GM19043 (cell line): ENCODE results near the gene HHATL.

Experiments used
- ATAC-seq: cut with Tn5 transposase; IDR thresholded peaks from one replicate; pipeline ENCODE4 v1.9.1; 2021; ENCODE audit warnings: low read depth; ENCODE audit not compliant: unreplicated experiment

HHATL gene

DNA sequence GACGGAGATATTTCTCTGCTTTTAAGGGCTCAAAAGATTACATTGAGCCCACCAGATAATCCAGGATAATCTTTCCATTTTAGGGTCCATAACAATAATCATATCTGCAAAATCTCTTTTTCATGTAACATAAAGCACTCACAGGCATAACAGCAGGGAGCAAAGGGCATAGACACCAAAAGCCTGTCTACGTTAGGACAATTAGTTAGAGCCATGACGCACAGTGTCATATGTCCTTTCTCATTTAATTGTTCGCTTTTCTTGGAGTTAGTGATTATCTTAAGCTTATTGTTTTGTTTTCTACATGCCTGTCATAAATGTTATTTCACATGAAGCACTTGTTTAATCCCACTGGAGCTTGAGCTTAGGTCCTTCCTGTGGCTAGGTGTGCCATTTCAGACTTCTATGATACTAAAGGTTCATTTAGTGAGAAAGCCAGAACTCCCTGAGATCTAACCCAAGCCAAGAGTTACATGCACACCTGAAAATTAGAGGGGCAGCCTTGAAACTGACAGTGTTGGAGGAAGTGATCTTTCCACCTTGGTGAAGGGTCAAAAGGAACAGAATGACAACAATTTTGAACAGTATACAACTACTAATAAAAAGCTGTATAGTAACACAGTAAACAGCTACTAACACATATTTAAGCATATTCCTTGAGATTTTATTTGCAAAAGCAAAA lies 11.7 kb upstream of the HHATL start:
- ATAC-seq = no peak

DNA sequence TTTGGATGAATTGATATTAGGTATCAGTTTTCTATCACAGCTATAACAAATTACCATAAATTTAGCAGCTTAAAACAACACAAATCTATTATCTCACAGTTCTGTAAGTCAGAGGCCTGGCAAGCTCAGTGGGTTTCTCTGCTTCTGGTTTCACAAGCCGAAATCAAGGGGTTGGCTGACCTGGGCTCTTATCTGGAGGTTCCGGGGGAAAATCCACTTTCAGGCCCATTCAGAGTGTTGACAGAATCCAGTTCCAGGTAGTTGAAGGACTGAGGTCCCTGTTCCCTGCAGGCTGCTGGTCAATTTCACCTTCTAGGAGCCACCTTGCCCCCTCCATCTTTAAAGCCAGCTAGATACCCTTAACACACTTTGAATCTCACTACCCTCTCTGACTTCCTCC lies 11.1 kb upstream of the HHATL start:
- ATAC-seq = no peak

DNA sequence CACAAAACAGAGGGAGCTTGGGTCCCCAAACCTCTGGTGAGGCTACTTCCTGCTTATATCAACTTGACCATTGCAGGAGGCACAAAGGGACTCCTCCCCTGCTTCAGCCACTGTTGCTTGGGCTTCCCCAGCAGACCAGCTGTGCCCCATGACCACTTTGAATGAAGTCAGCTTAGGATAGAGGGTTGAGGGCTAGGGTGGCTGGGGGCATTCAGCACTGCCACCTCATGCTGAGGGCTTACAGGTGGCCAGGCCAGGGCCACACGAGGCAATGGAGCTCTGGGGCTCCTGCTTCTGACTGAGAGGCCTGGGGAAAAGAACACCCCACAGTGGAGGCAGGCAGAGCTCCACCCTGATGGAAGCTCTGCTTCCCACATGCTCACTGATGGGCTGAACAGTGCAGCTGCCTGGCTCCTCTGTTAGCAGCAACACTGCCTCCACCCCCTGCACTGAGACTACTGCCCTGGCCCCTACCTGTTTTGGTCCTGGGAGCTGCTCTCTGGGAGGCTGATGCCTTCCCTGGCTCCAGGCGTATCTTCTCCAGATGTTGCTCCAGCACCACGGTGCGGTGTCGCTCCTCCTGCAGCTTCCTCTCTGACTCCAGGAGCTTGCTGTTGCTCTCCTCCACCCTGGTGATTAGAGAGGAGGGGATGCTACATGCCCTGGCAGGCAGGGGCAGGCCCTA lies 10.2 kb upstream of the HHATL start:
- no peak for ATAC-seq

DNA sequence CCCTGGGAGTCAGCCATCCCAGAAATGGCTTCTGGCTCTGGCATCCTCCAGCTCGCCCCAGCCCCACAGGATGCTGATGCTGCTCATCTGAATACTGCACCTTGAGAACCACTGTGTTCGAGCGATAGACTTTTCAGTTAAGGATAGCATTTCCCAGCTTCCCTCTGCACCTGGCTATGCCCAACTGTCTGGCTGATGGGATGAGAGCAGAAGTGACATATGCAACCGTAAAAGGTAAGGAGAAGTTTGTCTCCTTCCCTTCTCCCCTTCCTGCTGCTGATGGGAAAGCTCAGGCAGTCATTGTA lies 9.7 kb upstream of the HHATL start:
- ATAC-seq = no peak

DNA sequence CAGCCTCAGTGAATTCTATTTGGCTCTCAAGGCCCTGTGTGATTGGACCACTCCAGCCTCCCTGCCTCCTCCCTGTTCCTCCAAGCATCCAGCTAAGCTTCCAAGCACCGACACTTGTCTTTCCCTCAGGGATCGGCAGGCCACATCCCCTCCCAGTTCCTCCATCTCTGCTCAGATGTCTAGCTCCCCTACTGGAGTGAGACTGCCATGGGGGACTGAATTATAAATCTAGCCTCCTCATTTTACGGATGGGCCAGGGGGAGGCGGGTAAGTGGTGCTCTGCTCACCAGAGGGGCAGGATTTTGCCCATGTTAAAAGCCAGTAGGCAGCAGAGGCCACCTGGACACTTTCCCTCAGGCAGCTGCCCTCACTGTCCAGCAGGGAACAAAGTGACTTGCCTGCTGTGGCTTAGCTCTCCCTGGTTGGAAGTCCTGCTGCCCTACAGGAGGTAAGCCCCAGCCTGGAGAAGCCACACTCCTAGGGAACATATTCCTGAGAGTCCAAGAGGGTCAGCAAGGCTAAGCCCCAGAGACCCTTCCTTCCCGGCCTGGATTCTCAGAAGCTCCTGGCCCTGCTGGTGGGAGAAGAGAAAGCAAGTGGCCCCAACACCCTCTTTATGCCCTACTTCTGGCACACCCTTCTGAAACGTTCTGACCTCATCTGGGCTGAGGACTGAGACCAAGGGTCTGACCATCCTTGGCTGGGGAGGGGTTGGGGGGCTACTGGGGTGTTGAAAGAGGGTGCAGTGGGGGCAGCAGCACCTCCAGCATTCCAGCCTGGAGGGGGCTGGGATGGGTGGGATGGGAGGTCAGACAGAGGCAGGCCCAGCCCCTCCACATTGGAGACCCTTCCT lies 9.1 kb upstream of the HHATL start:
- no peak for ATAC-seq

DNA sequence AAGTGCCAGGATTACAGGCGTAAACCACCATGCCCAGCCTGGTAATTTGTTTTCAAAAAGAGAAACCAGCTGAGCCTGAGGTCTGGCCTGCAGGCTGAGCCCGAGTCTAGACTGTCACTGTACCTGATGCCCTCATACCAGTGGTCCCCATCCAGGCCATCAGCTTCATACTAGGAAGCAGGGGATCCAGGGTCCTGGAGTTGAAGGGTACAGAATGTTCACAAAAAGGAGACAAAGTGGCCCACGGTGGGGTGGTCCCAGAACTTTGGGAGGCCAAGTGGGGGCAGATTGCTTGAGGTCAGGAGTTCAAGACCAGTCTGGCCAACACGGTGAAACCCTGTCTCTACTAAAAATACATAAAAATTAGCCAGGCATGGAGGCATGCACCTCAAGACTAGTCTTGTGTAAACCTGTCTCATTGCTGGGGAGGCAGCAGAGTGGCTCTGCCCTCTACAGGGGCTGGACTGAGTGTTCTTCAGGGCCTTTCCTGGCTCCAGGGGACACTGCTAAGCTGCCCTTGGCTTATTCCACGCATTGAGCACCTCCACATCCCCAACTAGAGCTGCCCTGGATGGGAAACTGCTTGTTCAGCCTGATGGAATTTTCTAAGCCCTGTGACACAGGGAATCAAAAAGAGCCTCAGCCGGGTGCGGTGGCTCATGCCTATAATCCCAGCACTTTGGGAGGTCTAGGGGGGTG lies 7.9 kb upstream of the HHATL start:
- ATAC-seq = no peak

DNA sequence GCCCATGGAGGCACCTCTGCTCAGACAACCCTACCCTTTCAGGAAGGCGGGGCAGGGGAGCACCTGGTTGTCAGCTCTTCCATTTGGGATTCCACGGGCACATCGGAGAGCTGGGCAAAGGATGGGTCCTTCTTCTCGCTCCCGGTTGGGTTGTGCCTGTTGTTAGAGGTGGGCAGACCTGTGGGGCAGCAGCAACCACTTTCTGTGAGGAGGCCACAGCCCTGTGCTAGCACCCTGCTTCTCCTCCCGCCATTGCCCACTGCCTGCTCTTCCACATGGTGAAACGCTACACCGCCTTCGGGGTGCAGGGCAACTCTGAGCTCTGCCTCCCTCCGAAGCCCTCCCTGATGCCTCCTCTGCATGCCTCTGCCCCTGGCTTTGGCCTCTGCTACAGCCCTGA lies 7.0 kb upstream of the HHATL start:
- no peak for ATAC-seq

DNA sequence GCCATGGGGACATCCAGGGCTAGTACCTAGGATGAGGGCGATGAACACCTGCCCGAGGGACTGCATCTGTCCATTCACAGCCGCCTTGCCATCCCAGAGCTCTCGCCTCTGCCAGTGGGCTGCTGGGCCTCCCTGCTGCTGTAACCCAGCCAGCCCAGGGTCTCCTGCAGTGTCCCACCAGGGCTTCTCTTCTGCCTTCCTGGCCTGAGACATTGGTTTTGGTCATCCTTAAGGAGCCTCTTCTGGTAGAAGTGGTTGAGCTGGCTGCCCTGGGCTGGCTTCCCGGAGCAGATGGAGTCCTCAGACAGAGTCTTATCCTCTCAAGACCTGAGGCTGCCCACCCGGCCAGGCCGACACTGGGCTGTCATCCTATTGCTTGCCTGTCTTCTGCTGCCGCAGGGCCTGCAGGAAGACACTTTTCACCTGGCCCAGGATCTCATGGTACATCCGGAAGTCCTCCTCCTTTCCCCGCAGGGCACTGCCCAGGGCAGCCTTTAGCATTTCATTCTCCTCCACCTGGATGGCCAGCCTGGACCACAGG lies 6.1 kb upstream of the HHATL start:
- ATAC-seq = no peak

DNA sequence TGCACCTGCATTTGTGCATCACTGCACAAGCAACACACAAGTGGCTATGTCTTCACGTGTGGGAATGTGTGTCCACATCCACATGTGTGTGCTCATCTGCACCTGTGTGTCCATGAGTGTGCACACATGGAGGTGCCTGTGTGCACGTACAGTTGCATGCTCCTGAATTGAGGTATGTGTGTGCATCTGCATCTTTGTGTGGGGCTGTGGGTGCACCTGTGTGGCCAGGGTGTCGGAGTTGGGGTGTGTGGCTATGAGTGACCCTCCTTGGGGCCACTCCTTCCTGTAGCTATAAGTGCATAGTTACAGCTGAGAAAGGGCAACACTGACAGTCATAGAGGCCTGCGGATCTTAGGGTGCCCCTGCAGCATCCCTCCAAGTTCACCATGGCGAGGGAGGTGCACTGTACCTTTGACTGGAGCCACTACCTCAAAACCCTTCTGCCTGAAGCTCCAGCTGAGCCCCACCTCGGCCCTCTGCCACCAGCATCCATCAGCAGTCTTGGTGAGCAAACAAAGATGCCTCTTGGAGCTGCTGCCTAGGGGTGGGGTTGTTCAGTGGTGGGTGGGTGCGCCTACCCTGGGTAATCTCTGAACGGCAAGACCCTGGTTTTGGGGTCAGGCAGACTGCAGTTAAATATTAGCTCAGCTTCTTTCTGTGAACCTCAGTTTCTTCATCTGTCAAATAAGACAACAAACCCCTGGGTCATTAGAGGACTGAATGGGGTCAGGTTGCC lies 5.2 kb upstream of the HHATL start:
- no peak for ATAC-seq

DNA sequence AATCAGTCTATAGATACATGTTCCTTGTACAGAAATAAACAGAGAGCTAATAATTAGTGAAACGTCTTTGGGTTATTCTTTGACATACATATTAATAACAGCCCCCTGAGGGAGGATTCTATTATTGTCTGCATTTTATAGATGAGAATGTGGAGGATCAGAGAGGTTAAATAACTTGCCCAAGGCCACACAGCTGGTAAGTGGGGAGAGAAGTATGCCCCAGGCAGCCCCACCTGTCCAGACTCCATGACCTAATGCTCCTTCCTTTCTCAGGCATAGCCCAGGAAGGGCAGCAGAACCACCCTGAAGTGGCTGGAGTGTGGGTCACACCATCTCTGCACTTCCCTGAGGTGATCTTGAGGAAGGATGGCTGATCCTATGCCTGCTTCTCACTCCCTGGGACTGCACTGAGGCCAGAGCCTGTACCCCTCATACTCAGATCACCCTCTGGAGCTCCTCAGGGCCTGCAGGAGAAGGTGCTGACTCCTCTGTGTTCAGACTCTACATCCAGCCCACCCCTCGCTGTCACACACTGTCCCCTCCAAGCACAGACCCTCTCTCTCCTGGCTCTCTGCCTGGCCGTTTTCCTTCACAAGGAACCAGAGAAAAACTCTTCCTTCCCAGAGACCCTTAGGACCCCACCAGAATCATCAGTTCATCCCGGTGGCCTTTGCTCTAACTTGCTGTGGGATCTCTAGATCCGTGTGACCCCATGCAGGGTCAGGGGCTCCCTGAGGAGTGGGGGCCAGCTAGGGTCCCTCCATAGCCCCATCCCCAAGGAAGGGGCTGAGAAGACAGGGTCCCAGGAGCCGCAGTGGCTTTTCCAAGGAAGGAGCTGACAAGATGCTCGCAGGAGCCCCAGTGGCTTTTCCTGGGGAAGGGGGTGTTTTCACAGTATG lies 4.4 kb upstream of the HHATL start:
- ATAC-seq = no peak

DNA sequence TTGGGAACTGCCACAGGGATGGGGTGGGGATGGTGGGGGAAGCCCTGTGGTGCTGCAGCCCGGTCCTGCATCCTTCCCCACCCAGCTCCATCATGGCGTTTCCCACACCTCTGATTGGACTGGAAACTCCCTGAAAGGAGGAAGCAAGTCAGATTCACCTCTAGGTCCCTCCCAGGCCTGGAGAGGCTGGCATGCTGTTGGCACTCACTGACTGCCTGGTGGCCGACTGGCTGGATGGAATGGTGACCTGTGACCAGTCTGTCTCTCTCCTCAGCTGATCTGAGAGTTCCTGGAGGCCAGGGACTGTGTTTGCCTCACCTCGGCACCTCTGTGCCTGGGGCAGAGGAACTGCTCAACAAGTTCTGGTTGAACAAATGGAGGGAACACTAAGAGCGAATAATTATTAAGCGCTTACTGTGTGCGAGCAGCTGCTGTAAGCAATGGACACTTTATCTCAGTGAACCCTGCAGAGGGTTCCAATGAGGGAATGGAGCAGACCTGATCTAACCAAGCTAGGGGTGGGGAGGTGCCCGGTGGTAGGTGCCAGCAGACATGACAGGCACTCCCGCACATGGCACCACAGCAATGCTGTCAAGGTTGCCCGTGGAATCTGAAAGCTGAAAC lies 3.5 kb upstream of the HHATL start:
- no peak for ATAC-seq

DNA sequence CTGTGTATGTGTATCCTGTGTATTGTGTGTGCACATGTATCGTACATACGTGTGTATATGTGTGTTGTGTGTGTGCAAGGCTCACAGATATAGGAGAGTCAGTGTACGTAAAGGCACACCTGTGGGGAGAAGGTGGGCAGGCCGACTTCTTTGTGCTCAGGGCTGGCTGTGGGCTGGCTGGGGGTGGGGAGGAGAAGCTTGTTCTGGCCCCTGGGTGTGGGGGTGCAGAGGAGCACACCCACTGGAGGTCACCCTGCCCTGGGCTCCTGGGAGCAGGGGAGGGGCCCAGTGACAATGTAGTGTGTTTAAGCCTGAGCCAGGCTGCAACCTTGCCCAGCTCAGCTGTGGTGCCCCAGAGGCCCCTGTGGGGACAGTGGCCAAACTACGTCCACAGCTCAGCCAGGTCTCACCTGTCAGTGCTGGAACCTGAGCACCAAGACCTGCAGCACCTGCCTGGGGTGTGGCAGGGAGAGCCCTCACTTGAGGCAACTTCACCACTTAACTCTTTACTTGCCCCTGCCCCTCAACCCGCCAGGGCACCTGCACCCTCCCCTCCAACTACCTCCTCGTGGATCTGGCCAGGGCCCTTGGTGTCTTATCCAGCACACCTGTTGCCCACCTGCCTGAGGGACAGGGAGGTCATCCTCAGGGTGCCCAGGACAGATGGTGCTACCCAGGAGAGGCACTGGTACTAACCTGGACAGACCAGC lies 2.6 kb upstream of the HHATL start:
- no peak for ATAC-seq

DNA sequence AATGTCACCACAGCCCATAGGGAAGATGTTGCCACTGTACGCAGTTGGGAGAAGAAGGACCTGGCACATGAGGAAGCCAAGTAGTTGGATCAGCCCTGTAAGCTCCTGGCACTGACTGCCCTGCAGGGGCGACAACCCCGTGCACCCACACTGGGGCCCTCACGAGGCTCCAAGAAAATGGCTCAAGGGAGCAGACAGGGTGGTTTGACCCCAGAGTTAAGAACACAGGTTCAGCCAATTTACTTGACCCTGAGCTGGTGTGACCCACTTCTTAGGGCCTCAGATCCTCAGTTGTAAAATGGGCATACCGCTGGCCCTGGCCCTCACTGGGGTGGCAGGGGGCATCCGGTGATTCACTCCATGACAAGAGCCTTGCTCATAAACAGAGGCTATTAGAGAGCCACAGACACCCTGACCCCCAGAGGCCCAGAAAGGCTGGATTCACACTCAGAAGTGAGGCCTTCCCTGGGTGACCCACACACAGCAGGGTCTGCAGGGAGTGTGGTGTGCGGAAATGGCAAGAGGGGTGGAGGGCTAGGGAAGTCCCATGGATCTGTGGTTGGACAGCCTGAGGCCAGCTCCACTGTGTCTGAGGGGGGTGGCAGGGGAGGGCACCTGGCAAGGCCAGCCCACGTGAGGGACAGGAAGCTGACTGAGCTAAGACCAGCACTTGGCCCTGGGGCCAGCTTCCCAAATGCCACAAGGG lies 1.7 kb upstream of the HHATL start:
- no peak for ATAC-seq

DNA sequence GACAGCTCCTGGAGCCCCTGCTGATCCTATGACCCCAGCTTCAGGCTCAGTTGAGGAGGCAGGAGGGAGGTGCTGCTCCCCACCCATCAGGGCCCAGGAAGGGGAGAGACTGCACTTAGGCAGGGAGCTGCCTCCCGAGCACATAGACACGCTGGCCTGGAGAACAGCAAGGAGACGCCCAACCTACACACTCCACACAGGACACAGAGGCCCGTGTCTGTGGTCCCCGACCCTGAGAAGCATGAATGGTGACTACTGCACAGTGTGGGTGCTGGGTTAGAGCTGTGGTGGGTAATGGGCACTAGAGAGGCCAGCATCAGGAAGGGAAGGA lies 1.1 kb upstream of the HHATL start:
- ATAC-seq = no peak

DNA sequence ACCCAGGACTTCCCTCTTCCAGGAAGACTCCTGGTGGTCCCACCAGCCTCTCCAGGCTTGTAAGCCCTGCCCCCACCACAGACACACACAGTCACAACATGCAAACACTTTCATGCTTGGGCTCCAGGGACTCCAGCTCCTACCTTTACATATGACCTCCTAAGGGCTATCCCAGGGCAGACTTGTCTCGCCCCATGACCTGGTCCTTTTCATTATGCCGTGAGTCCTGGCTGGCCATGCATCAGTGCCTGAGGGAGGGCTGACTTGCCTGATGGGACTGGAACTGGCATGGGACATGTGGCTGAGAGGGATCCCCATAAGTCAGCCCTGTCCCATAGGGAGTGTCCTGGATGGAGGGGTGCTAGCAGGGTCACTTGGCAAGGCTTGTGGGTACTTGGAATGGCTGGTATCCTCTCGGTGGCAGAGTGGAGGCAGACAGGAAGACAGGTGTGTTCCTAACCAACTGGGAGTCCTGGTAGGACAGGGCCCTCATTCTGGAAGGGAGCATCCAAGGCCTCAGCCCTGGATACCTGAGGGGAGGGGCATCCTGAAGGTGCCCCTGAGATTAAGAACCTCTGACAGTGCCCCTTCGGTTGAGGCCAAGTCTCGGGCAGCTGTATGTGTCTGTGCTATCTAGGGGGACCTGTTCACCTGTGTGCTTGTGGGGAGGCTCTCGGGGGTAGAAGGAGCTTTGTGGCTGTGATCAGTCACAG lies 540 bp upstream of the HHATL start:
- ATAC-seq = no peak

DNA sequence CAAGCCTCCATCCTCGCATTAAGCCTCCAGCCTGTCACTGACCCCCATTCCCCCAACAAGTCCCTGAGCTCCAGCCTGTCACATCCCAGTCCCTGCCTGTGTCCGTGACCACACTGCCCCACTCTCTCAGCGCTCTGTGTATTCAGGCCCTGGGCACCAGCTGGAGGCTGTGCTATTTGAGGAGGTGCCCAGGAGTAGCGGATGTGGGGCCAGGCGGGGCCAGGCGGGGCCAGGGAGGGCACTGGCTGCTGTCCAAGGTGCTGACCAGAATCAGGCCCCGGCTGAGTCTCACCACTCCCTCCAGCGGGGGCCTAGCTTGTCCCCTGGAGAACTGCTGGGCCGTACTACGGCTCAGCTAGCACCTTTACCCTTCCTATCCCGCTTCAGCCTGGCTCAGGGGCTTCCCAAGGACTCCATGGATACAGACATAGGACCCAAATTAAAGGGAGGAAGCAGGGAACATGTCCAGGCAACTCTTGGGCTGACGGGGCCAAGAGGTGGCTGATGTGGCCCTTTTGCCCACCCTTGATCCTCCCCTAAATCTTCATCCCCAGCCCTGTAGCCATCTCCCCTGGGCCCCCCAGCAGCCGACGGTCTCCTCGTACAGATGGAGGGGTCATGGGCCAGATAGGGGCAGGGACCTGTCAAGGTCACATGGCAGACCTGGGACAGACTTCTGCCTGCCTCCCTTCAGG lies 1.1 kb downstream of the HHATL start:
- no peak for ATAC-seq
